Measurements from ENCODE around the gene SLC20A1.
A peak's percentile ranks its signal among the peaks of the same experiment; 100 is the strongest.
"Not testable (repeated sequence)": the region's sequence is repeated elsewhere in the genome, so short reads cannot be mapped to it uniquely, and the experiment has no call there.

The SLC20A1 gene

GRCh38 chr2:112684415-112684775 lies 38.7 kb downstream of the SLC20A1 start:
- no peak for DNase-seq

DNA sequence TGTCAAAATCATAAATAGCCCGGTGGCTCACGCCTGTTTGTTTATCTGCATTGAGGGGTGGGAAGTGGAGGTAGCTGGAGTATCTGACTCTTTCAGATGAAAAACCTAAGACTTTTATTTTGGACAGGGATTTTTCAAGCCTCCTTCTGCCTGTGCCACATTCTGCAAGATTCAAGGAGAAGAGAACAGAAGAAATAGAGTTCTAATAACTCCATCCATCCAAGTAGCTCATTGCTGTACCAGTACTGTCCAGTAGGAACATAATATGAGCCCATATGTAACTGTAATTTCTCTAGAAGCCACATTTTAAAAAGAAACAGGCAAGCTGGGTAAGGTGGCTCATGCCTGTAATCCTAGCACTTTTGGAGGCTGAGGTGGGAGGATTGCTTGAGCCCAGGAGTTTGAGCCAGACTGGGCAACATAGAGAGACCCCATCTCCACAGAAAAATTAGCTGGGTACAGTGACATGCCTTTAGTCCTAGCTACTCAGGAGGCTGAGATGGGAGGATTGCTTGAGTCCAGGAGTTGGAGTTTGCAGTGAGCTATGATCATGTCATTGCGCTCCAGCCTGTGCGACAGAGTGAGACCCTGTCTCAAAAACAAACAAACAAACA lies 39.6 kb downstream of the SLC20A1 start:
- DNase-seq, result no peak

DNA sequence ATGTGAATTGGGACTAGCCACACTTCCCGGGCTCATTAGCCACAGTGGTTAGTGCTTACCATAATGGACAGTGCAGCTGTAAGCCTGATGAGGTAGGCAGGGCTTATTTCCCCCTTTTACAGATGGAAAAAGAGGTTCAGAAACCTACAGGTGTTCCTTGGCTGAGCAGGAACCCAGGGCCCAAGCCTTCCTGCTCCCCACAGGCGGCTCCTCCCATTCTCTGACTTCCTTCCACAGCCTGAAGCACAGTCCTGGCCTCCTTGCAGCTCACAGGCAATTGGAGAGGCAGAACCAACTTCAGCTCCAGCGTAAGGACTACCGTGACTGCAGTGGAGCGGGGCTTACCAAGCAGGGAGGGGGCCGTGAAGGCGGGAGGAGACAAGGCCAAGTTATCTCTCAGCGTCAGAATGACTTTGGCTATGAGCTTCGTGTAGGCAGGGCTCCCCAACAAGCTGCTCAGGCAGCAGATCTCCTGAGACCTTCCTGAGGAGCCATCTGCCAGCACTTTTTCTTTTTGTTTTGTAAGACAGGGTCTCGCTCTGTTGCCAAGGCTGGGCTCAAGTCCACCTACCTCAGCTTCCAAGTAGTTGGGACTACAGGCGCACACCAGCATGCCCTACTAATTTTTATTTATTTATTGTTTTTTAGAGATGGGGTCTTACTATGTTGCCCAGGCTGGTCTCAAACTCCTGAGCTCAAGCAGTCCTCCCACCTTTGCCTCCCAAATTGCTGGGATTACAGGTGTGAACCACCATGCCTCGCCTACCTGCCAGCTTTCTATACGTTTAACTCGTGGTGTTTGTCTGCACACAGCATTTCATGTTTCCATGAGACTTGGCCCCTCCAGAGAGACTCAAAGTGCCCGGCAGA lies 40.8 kb downstream of the SLC20A1 start:
- DNase-seq, result no peak

DNA sequence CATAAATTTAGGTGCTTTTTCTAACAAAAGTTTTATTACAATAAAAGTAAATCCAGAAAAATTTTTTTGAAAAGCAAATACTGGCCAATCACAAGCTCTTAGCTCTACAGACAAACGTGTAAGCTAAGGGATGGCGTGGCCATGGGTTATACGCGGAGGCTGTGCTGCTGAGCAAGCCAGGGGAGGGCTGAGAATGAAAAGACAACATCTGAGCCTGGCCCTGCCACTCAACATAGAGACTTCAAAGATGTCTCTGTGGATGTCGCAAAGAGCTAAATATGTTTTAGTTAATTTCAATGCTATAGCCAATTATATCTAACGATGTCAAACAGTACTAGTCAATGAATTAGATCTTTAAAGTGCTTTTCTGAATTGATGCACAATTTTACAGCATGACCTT lies 41.8 kb downstream of the SLC20A1 start:
- DNase-seq, result no peak

GRCh38 chr2:112688086-112688880 lies 42.5 kb downstream of the SLC20A1 start:
- DNase-seq, result no peak

DNA sequence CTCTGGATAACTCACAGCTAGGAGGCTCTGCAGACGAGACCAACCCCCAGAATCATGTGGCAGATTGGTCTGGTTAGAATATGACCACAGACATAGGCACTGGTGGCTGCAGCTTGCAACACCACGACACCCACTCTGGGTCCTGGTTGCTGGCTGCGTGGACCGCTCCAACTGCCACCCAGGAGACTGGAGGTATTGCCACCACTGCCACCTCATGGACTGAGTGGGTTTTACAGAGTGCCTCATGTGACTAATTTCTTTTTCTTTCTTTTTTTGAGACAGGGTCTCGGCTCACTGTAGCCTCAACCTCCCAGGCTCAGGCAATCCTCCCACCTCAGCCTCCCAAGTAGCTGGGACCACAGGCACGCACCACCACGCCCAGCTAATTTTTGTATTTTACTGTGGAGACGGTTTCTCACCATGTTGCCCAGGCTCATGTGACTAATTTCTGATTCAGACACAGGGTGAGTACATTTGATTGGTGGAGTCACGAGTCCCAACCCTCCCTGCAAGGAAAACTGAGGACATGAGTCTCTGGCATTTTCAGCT lies 45.2 kb downstream of the SLC20A1 start:
- DNase-seq, result peak; percentile 80

DNA sequence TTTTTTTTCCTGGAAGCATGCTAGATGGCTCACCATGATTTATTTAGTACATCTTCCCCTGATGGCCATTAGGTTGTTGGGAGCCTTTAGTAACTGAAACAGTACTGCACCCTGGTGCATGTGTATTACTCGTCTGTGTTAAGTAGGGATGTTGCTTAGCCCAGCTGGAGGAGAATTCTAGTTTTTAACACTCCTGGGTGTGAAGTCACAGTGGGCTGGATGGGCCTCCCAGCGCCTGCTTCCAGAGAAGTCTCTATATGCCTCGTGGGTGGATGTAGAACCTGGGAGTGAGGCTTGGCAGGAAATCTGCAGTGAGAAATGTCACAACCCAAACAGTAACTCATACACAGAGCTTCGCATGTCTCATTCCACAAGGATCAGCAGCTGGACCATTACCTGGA lies 46.1 kb downstream of the SLC20A1 start:
- no peak for DNase-seq

- DNase-seq, result peak; percentile 96
Measured at GRCh38 chr2:112692495-112692911, 46.8 kb downstream of the SLC20A1 start.

GRCh38 chr2:112692918-112693317 lies 47.2 kb downstream of the SLC20A1 start:
- no peak for DNase-seq

DNA sequence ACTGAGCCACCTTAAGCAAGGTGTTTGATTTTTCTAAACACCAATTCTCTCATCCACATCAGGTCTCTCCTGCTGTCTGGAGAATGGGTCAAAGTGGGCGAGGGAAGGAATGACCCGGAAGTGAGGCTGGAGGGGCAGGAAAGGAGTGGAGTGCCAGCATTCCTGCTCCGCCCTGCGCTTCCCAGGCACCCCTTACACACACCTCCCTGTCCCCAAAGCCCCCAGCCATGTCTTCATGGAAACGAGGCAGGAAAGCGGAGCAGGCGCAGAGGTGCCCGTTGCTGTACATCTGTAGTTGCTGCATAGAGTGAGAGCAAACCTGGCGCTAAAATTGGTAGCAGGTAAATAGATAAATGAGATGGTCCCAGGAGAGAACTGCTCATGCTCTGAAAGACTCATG lies 47.9 kb downstream of the SLC20A1 start:
- DNase-seq, result no peak

DNA sequence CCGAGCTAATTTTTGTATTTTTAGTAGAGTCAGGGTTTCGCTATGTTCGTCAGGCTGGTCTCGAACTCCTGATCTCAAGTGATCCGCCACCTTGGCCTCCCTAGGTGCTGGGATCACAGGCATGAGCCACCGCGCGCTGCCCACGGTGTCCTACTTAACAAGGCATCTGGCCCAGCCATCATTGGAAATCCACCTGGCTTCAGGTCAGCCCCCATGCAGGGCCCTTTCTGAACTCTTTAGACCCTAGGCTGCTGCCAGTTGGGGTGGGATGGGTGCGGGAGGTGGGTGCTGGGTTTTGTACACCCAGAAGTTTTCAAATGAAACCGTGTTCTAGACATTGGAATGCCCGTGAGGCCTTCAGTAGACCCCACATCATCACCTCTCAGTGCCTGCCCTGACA lies 48.4 kb downstream of the SLC20A1 start:
- DNase-seq, result no peak

GRCh38 chr2:112698834-112699515 lies 53.2 kb downstream of the SLC20A1 start:
- DNase-seq, result no peak

GRCh38 chr2:112699984-112700667 lies 54.4 kb downstream of the SLC20A1 start:
- DNase-seq, result no peak

DNA sequence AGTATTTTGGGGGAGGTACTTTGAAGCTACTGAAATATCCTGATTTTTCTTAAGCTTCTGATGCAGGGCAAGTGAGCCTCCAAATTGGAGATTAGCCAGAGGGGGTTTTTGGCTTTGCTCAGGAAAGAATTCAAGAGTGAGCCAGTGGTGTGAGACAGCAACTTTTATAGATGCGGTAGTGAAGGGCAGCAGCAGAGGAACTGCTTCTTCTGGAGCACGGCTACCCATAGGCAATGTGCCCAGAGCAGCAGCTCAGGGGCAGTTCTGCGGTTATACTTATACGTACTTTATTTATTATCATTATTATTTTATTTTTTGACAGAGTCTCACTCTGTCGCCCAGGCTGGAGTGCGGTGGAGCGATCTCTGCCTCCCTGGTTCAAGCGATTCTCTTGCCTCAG lies 55.3 kb downstream of the SLC20A1 start:
- DNase-seq, result no peak

DNA sequence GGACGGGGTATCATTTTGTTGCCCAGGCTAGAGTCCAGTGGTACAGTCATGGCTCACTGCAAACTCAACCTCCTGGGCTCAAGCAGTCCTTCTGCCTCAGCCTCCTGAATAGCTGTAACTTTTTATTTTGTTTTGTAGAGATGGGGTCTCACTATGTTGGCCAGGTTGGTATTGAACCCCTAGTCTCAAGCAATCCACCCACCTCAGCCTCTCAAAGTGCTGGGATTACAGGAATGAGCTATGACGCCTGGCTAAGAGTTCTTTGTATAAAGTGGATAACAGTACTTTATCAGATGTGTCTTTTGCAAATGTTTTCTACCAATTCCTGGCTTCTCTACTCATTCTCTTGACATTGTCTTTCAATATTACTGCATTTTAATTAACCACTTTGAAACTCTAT lies 57.9 kb downstream of the SLC20A1 start:
- no peak for DNase-seq

- DNase-seq, result no peak
Measured at GRCh38 chr2:112705575-112705974, 59.8 kb downstream of the SLC20A1 start.

- DNase-seq, result peak; percentile 91
Measured at GRCh38 chr2:112706170-112706664, 60.5 kb downstream of the SLC20A1 start.

DNA sequence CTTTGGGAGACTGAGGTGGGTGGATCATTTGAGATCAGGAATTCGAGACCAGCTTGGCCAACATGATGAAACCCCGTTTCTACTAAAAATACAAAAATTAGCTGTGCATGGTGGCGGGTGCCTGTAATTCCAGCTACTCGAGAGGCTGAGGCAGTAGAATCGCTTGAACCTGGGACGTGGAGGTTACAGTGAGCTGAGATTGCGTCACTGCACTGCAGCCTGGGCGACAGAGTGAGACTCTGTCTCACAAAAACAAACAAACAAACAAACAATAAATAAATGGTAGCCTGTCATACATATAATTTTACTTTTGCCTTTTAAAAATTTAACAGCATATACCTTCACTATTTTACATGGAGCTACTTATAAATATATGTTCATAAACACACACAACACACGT lies 61.2 kb downstream of the SLC20A1 start:
- not testable (repeated sequence) for DNase-seq

- DNase-seq, result no peak
Measured at GRCh38 chr2:112708968-112709367, 63.2 kb downstream of the SLC20A1 start.

GRCh38 chr2:112709703-112710102 lies 64.0 kb downstream of the SLC20A1 start:
- DNase-seq, result no peak

- no peak for DNase-seq
Measured at GRCh38 chr2:112710956-112711750, 65.4 kb downstream of the SLC20A1 start.

Data from islet precursor cell (in vitro differentiated cells).